GM18517 (cell line): ENCODE measurements around the gene PDP2.
"Not testable (repeated sequence)": the region's sequence is repeated elsewhere in the genome, so short reads cannot be mapped to it uniquely, and the experiment has no call there.

Source experiments
- ATAC-seq: cut with Tn5 transposase; IDR thresholded peaks from one replicate; pipeline ENCODE4 v1.9.1; 2021; ENCODE audit warnings: mild to moderate bottlenecking, moderate library complexity; ENCODE audit not compliant: unreplicated experiment

Gene PDP2

GRCh38 chr16:66853261-66854139 is 26.8 kb upstream of the PDP2 start:
- ATAC-seq: no peak

- no peak for ATAC-seq
These were observed 24.1 kb upstream of the PDP2 start for GRCh38 chr16:66856184-66856730.

DNA sequence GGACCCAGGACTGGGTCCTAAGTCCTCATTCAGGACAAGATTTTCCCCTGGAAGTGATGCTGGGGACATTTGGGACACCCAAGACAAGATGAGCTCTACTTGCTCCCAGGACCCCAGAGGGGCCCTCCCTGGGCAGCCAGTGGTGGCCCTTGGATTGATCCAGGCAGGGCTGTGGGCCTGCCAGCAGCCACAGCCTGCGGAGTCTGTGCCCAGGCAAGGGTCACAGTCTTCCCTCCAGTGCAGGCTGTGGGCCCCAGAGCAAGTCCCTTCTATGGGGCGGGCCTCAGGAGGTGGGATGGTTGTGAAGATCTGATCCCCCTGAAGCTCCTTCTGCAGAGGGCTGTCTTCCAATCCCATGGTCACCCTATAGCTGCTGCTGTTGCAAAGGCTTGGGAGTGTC is 23.5 kb upstream of the PDP2 start:
- ATAC-seq: no peak

GRCh38 chr16:66857437-66857836 is 22.9 kb upstream of the PDP2 start:
- no peak for ATAC-seq

DNA sequence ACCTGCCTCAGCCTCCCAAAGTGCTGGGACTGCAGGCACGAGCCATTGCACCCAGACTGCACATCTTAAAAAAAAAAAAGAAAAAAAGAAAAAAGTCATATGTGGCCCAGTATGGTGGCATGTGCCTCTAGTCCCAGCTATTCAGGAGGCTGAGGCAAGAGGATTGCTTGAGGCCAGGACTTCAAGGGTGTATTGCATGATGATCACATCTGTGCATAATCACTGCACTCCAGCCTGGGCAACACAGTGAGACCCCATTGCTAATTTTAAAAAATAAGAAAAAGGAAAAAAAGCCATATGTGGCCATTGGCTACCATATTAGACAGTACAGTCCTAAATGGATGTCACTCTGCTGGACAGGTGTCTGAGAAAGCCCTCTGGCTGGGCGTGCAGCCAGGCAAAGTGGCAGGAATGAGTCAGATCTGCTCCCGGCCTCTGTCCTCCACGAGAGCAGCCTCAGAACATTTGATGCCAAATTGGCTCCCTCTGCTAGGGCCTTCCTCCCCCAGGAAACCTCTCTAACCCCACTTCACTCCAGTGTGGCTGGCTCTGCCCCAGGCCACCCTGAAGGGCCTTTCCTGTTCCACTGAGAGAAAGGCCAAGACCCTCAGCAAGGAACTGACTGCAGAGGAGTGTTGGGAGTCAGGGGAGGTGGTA is 21.4 kb upstream of the PDP2 start:
- ATAC-seq: no peak

GRCh38 chr16:66859397-66860068 is 20.8 kb upstream of the PDP2 start:
- no peak for ATAC-seq

GRCh38 chr16:66862023-66862520 is 18.2 kb upstream of the PDP2 start:
- ATAC-seq: no peak

DNA sequence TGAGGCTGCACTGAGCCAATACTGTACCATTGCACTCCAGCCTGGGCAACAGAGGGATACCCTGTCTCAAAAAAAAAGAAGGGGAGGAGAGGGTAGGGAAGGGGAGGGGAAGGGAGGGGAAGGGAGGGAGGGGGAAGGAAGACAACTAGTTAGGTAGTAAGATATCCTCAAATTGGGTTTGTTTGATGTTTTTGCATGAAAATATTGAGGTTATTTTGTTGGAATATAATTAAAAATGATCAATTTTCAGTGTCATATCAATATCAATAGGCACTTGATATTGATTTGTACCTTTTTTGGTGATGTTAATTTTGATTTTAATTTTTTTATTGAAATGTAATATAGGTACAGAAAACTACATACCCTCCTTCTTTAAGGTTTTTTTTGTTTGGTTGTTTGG is 16.6 kb upstream of the PDP2 start:
- no peak for ATAC-seq

DNA sequence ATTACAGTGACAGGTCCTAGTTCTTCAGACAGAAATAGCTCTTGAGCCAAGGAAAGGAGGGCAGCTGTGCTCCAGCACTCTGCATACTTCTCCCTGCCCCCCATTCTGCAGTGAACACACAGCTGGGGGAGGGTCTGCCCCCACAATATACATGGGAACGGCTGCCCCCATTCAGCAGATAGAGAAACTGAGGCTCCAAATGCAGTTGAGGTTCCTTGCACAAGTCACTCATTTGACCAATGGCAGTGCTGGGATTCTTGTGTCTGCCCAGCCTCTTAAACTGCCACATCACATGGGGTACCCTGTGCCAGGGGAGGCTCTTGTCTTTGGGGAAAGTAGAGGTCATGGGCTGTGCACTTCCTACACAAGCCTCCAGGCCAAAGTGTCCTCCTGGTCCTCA is 10.9 kb upstream of the PDP2 start:
- ATAC-seq: no peak

GRCh38 chr16:66871363-66871762 is 9.0 kb upstream of the PDP2 start:
- ATAC-seq: not testable (repeated sequence)

GRCh38 chr16:66871840-66872239 is 8.5 kb upstream of the PDP2 start:
- ATAC-seq: no peak

- no peak for ATAC-seq
These were observed 7.8 kb upstream of the PDP2 start for GRCh38 chr16:66872559-66872942.

DNA sequence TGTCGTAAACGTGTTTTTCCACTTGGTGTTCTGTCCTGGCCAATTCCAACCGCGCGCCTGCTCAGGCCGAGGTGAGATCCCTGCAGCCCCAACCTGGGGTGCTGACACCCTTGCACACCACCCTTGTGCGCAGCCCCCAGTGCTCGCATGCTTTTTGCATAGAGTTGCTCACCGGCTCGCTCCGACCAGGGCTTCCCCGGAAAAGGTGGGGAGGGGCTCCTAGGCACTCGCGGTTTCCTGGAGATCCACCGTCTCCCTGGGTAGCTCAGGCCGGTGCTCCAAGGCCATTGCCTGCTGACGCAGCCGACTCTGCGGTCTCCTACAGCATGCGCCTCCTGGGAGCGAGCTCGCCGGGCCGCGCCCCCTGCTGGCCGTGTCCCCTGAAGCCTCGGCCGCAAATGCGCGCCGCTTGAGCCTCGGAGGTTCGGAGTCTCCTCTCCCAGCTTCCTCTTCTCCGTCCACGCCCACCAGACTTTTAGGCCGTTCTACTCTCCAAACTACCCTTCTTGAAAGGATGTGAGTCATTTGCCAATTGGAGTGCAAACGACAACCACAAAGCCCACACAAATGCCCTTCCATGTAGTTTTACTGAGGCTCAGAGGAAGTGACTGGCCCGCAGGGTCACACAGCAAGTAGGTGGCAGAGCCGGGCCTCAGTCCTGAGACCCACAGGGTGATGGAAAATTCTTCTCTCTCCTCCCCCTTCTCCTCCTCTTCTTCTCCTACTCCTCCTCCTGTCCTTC is 7.2 kb upstream of the PDP2 start:
- peak; percentile 85 for ATAC-seq

DNA sequence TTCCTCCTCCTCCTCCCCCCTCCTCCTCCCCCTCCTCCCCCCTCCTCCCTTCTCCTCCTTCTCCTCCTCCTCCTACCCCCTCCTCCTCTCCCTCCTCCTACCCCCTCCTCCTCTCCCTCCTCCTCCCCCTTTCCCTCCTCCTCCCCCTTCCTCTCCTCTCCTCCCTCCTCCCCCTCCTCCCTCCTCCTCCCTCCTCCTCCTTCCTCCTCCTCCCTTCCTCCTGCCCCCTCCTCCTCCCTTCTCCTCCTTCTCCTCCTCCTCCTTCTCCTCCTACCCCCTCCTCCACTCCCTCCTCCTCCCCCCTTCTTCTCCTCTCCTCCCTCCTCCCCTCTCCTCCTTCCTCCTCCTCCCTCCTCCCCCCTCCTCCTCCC is 6.6 kb upstream of the PDP2 start:
- no peak for ATAC-seq

DNA sequence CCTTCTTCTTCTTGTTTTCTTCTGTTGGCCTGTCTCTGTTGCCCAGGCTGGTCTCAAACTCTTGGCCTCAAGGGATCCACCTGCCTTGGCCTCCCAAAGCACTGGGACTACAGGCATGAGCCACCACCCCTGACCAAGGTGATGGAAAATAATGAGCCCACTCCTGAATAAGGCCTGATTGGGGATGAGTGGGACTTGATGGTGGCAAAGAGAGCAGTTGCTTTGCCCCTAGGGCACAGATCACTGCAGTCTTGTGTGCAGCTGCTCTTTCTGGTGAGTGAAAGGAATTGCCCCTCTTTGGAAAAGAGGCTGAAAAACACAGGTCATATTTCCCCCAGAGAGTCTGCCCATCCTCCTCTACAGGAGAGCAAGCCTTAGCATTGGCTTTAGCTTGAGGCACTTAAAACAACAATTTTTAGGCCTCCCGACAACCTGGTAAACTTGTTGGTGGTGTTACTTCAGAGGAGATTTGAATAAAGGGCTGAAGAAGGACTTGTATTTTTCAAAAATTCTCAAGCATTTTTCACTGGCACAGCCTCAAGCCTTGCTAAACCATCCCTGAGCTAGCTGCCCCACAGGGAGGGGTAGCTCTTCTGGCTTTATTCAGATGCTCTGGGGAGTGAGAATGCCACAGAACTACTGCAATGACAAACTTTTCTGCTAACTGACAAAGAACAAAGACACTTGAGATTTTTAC is 6.1 kb upstream of the PDP2 start:
- no peak for ATAC-seq

- ATAC-seq: peak; percentile 37
These were observed 2.2 kb upstream of the PDP2 start for GRCh38 chr16:66878067-66878466.

DNA sequence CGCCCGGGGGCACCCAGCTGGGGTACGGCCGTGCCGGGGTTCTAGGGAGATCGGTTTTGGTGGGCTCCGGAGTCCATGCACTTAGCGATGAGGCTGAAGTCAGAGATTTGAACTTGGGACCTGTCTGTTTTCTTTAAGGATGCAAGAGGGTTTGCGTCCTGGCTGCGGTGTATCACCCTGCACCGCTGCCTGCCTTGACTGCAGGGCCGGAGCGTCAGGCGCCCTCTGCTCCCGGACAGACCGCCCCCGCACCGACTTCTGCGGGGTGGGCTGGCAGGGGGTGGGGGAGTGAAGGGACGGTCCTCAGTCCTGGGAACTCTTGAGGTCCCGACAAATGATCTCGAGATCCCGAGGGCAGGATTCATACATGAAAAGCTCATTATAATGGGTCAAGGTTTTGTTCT is 701 bp downstream of the PDP2 start:
- ATAC-seq: peak; percentile 1

DNA sequence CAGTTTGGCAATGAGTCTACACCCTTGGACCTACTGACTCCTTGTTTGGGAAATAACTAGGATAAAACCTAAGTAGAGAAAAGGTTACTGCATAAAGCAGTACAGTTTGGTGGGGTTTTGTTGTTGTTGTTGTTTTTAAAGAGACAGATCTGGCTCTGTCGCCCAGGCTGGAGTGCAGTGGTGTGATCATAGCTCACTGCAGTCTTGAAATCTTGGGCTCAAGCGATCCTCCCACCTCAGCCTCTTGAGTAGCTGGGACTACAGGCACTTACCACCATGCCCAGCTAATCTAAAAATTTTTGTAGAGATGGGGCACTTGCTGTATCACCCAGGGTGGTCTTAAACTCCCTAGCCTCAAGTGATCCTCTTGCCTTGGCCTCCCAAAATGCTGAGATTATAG is 1.2 kb downstream of the PDP2 start:
- no peak for ATAC-seq

GRCh38 chr16:66881964-66882508 is 1.7 kb downstream of the PDP2 start:
- no peak for ATAC-seq

- ATAC-seq: no peak
These were observed 2.4 kb downstream of the PDP2 start for GRCh38 chr16:66882702-66883101.
